NT2/D1 (cell line): ENCODE data around the gene NATD1.

Experiments used
- SUZ12 ChIP-seq: IDR thresholded peaks from 2 replicates; pipeline ENCODE4 v1.6.1; 2011; ENCODE audit not compliant: insufficient read length, insufficient read depth; ENCODE audit errors: extremely low read depth
- ZNF274 ChIP-seq: IDR thresholded peaks from 2 replicates; pipeline ENCODE4 v1.6.1; 2011; ENCODE audit warnings: mild to moderate bottlenecking, low read depth, low read length

- no peak for TF ChIP-seq ZNF274
- TF ChIP-seq SUZ12 = no peak
Measured at GRCh38 chr17:21199856-21200255, 53.4 kb downstream of the NATD1 start.
